Endometrium (tissue), 2 donors: Measurements from ENCODE around the gene VEPH1.

Experiments
- FAIRE-seq: peaks from 2 replicates; lab custom pipeline; 2012; peaks lifted over from hg19 to GRCh38; lab: Jason Lieb, UNC
- donor health status: control.
- donor health status: control.

The VEPH1 gene

GRCh38 chr3:157523814-157524213 lies 20.6 kb upstream of the VEPH1 start:
- FAIRE-seq: no peak

GRCh38 chr3:157522648-157523047 lies 19.4 kb upstream of the VEPH1 start:
- no peak for FAIRE-seq

GRCh38 chr3:157520485-157521150 lies 17.4 kb upstream of the VEPH1 start:
- FAIRE-seq: no peak

GRCh38 chr3:157518881-157519280 lies 15.7 kb upstream of the VEPH1 start:
- FAIRE-seq: no peak

GRCh38 chr3:157516928-157517327 lies 13.7 kb upstream of the VEPH1 start:
- no peak for FAIRE-seq

GRCh38 chr3:157515398-157515797 lies 12.2 kb upstream of the VEPH1 start:
- no peak for FAIRE-seq

- FAIRE-seq: no peak
These were observed 11.2 kb upstream of the VEPH1 start for GRCh38 chr3:157514371-157514895.

- FAIRE-seq: no peak
These were observed 10.4 kb upstream of the VEPH1 start for GRCh38 chr3:157513585-157513984.

- no peak for FAIRE-seq
These were observed 9.3 kb upstream of the VEPH1 start for GRCh38 chr3:157512534-157512933.

GRCh38 chr3:157508461-157508860 lies 5.2 kb upstream of the VEPH1 start:
- FAIRE-seq: no peak

GRCh38 chr3:157501863-157502262 lies 1.4 kb downstream of the VEPH1 start:
- FAIRE-seq: no peak

GRCh38 chr3:157500232-157500631 lies 3.0 kb downstream of the VEPH1 start:
- no peak for FAIRE-seq

- no peak for FAIRE-seq
These were observed 3.8 kb downstream of the VEPH1 start for GRCh38 chr3:157499342-157499963.

GRCh38 chr3:157498371-157498770 lies 4.8 kb downstream of the VEPH1 start:
- FAIRE-seq: no peak

- no peak for FAIRE-seq
These were observed 7.4 kb downstream of the VEPH1 start for GRCh38 chr3:157495846-157496245.

GRCh38 chr3:157494581-157495281 lies 8.5 kb downstream of the VEPH1 start:
- no peak for FAIRE-seq

- FAIRE-seq: peak; percentile 82
These were observed 9.3 kb downstream of the VEPH1 start for GRCh38 chr3:157493627-157494550.

- no peak for FAIRE-seq
These were observed 12.1 kb downstream of the VEPH1 start for GRCh38 chr3:157491136-157491535.

GRCh38 chr3:157488144-157488543 lies 15.1 kb downstream of the VEPH1 start:
- FAIRE-seq: no peak

GRCh38 chr3:157487339-157487738 lies 15.9 kb downstream of the VEPH1 start:
- FAIRE-seq: no peak

- no peak for FAIRE-seq
These were observed 23.6 kb downstream of the VEPH1 start for GRCh38 chr3:157479464-157480243.
